Daoy (cell line): ENCODE results near the gene CTTNBP2. TPM values are rescaled to one million over a fixed set of nuclear protein-coding genes. Genes with fewer than 3 reads are reported as not detected.
A peak's percentile ranks its signal among the peaks of the same experiment; 100 is the strongest.

Source experiments
- DNase-seq: peaks from one replicate; pipeline ENCODE4 v3.0.0-alpha.2; 2015; ENCODE audit warnings: low read depth
- total RNA-seq: library from RNA; depleted of rRNA; stranded (reverse); fragments of >200 nt; shearing (Covaris generic); gene quantifications from 2 replicates; pipeline ENCODE4 v1.2.3, GENCODE V29; 2014; rRNA removed

Gene CTTNBP2, protein sequence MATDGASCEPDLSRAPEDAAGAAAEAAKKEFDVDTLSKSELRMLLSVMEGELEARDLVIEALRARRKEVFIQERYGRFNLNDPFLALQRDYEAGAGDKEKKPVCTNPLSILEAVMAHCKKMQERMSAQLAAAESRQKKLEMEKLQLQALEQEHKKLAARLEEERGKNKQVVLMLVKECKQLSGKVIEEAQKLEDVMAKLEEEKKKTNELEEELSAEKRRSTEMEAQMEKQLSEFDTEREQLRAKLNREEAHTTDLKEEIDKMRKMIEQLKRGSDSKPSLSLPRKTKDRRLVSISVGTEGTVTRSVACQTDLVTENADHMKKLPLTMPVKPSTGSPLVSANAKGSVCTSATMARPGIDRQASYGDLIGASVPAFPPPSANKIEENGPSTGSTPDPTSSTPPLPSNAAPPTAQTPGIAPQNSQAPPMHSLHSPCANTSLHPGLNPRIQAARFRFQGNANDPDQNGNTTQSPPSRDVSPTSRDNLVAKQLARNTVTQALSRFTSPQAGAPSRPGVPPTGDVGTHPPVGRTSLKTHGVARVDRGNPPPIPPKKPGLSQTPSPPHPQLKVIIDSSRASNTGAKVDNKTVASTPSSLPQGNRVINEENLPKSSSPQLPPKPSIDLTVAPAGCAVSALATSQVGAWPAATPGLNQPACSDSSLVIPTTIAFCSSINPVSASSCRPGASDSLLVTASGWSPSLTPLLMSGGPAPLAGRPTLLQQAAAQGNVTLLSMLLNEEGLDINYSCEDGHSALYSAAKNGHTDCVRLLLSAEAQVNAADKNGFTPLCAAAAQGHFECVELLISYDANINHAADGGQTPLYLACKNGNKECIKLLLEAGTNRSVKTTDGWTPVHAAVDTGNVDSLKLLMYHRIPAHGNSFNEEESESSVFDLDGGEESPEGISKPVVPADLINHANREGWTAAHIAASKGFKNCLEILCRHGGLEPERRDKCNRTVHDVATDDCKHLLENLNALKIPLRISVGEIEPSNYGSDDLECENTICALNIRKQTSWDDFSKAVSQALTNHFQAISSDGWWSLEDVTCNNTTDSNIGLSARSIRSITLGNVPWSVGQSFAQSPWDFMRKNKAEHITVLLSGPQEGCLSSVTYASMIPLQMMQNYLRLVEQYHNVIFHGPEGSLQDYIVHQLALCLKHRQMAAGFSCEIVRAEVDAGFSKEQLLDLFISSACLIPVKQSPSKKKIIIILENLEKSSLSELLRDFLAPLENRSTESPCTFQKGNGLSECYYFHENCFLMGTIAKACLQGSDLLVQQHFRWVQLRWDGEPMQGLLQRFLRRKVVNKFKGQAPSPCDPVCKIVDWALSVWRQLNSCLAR (N-terminal part only)
- total RNA-seq = 3.6 TPM in 2 replicates

DNA sequence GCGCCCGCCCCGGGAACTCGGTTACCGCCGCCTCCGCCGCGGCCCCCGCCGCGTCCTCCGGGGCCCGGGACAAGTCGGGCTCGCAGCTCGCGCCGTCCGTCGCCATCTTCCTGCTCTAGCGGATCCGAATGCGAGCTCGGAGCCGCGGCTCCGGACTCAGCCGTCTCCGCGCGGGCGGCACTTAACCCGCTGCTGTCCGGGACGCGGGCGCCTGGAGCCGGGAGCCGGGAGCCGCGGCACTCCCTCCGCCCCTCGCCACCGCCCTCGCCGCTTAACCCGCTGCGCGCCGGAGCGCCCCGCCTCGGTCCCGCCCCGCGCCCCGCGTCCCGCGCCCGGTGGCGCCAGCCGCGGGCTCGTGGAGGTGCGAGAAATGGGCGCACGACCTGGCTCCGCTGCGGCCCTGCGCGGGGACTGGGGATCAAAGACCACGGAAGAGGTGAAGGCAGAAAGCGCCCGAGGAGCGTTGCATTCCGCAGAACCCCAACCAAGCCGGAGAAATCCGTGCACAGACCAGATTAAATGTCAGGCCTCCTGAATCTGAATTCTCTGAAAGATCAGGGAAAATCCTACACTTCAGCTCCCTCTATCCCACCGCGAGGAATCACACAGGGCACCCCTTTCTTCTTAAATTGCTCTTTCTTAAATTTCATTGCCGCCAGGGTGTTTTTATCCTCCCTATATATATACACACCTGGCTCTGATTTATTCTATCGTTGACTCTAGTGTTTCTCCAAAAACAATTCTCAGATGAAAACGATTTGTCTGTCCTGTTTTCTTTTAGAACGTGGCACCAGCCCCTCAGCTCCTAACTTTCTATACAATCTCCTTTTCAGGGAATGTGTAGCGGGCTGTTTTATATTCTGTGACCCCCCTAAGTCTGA, at the start of gene CTTNBP2:
CTTNBP2 (minus strand) TSS at position 132 of the 881 bp plus-strand sequence; CDS start at position 106, 26 bp downstream.
- DNase-seq = peak; percentile 79

DNA sequence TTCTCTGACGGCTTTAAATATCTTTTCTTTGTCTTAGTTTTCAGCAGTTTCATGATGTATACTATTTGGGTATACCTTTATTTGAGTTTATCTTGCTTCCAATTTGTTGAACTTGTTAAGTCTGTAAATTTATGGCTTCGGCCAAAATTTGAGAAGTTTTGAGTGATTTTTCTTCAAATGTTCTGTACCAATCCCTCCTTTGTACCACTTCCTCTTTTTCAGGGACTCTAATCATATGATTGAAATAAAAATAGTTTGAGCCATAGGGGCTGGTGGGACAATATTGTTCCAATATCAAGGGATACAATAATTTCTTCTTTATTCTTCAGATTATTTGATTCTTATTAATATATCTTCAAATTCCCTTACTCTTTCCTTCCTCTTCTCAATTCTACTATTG, 43.1 kb upstream of the CTTNBP2 start:
- DNase-seq = no peak

DNA sequence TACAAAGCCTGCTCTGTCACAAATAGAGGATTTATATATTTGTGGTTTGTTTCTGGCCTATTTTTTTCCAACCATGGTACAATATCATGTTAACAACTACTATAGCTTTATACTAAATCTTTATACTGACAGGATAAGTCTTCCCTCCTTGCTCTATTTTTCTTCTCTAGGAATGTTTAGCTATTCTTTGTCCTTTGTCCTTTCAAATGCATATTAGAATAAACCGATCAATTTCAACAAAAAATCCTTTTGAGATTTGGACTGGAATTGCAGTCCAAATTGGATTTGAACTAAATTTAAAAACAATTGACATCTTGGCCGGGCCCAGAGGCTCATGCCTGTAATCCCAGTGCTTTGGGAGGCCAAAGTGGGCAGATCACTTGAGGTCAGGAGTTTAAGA, 39.2 kb upstream of the CTTNBP2 start:
- no peak for DNase-seq

DNA sequence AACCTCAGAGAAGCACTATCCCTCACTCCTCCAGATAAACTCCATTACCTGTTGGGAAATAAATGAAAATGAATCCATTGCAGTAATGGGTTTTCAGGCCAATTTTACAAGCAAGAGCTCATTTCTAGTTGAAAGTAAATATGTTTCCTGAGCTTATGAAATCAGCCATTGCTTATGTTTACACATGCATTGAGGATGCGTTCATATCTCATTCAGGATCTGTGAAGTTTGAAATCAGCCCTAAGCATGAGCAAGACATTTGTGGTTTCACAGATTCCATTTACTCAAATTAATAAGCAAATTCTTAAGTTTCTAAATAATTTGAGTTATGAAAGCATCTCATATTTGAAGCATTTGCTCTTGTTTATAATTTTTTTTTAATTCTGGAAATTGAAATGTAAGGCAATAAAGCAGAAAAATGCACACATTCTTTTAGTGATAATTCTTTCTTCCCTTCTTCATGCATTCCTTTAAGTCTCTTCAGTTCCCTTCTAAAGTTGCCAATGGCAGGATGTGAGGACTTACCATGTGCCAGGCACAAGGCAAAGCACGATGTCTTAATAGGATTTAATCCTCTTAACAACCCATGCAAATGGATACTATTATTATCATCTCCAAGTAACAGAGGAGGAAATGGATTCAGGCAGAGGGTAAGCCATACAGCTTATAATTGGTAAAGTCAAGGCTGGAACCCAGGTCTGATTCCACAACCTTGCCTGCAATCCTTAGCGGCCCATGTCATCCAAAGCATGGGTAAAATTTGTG, 35.0 kb upstream of the CTTNBP2 start:
- no peak for DNase-seq

DNA sequence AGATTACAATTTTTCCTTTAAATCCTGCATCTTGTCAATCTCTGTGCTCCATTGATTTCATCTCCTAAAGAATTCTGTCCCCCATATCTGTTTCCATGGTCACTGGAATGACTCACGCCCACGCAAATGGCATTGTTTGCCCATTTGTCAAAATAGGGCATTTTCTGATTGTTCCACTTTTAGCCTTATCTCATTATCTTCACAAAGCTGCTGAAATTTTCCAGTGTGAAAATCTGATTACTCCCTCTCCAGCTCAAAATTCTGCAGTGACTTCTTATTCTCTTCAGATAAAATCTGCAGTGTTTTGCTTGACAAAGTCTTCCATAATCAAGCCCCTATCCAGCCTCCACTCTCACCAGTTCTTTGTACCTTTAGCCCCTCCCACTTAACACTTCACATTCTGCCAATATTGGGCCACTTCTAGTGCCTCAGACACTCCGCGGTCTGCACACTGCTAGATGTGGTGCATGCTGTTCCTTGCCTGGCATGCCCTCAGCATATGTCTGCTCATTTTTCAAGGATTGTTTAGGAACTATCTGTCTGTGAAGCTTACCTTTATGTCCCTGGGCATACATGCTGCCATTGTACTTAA, 33.9 kb upstream of the CTTNBP2 start:
- DNase-seq = no peak

DNA sequence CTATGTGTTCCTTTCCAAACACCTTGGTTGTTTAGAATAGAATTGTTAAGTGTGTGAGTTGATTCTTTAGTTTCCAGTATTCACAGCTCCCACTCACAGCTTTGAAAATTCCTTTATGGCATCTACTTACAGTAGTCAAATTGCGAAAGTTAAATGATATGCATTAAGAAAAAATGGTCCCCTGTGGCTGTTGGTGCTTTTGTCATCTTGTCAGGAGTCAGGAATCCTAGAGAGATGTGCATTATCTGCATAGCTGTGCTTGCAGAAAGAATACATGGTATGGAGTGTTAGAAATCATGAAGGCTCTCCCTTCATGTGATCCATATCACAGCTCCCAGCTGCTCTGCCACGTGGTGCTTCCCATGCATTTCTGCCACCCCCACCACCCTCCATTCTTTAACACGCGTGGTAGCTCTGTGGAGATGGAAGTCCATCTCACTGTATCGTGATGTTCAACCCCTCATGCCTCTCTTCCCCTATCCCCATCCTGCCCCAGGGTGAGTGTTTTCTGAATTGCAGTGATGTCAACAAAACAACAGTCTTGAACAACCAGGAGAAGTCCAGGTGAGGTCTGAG, 29.2 kb upstream of the CTTNBP2 start:
- DNase-seq = no peak

DNA sequence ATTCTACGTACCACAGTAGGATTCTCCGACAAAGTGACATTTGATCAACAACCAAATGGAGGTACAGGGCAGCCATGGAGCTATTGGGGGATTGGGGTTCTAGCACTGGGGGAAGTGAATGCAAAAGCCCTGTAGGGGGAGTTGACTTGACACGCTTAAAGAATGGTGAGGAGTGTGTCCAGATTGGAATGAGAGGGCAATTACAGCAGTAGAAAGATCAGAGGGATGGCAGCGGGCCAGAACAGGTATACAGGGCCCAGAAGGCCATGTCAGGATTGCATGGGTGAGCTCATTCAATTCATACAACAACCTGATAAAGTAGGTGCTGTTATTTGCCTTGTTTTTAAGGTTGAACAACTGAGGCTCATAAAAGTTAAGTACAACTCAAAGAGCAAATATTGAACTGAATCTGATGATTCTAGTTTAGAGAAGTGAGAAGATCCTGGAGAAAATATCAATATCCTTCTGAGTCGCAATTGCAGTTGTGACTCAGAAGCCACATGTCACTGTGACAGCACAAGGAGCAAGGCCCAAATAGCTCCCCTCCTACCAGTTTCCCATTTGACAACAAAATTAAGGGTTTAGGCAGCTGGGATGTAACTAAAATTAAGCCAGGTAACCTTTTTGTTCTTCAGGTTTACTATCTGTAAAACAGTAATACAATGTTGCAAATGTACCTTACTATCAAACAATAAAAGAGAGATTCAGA, 28.0 kb upstream of the CTTNBP2 start:
- no peak for DNase-seq

DNA sequence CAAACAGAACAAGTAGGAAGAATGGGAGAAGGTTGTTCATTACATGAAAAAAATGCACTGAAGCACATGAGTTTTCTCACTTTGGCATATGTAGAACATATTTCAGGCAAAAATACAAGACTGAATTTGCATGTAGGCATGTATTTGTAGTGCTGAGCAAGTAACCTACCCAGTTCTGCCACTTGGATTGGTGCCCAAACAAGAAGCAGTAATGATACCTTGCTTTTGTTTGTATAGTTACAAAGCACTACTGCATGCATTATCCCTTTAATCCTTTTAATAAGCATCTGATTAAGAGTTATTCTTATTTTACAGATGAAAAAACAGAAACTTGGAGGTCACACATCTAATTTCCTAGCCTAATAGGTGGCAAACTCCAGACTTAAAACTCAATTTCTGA, 23.1 kb upstream of the CTTNBP2 start:
- DNase-seq = no peak

DNA sequence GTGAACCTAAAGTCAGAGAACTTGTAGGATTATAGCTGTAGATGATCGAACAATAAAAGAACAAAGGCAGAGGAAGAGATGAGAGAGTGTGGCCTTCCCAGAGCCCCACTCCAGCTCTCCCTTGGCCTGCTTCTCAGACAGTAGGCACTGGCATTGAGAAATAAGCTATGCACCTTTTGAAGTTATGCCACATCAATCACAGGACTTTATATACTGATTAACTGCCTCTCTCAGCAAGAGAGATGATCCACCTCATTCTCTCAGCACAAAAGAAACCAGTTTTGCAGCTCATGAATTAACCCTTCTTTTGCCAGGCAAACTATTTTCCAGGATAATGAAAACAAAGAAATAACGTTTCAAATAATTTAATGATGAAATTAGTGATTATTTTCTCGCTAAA, 22.0 kb upstream of the CTTNBP2 start:
- DNase-seq = no peak

DNA sequence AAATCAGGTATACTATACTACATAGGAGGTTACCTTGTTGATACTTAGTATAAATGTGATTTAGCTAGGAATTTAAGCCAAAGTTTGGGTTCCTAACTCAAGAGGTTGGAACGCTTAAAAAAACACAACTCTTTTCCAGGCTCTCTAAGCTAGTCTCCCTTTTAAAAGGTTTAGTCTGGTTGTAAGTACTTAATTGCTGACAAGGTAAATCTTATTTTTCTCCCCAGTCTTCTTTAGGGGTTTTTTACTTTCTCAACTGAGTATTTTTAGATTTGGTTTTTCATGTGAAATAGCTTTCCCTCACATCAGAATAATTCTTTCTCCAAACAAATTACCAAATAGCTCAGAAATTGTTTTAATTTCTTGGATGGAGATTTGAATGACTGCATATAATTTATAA, 20.8 kb upstream of the CTTNBP2 start:
- no peak for DNase-seq

DNA sequence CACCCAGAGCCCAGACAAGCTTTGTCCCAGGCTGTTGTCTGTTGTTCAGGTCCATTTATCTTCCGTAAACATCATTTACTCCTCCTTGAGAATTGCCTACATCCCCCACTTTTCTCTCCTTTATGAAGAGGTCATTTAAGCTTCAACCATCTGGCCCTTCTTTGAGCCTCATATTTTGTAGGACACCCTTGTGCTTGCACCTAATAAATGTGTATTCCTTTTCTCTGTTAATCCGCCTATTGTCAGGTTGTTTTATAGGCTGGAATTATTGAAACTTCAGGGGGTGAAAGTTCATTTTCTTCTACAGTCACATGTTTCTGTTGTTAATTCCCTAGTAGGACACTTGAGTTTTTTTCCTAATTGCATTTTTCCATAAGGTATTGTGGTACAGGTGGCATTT, 19.6 kb upstream of the CTTNBP2 start:
- DNase-seq = no peak

DNA sequence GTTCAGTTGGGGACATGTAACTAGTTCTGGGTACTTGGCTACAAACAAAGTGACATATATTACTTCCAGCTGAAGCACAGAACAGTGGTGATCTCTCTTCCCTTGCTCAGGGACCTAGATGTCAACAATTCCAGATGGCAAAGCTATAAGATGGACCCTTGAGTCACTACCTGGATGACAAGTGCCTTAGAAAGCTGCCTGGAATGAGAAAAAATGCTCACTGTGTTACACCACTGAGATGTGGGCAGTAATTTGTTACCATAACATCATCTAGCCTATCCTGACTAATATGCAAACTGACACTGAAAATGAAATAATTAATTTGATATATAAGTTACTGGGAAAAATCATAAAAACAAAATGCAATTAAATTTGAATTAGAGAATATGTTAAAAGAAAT, 16.4 kb upstream of the CTTNBP2 start:
- DNase-seq = no peak

DNA sequence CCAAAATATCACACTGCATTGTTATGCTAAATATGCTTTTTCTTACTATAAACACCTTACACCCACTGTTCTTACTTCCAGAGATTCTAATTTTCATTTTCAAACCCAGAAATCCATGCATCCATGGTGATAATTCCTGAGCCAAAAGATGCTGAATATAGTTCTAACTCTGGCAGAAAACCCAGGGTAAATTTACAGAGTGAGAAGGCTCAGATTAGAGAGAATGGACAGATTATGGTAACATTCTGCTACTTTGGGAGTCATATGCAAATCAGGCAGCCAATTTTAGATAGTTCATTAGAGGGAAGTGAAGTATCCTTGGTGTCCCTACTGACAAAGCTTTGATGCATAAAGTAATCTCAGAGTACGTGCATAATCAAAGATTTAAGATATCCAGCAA, 15.4 kb upstream of the CTTNBP2 start:
- DNase-seq = no peak

DNA sequence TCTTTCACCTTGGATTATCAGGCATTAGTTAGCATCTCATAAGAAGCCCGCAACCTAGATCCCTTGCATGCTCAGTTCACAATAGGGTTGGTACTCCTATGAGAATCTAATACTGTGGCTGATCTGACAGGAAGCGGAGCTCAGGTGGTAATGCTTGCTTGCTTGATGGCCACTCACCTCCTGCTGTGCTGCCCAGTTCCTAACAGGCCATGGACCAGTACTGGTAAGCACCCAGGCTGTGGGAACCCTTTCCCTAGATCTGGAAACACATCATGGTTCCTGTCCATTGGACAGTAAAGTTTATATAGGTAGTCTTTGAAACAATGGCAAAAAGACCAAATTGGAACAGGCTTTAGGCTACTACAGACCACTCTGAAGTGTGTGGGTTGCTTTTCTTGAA, 9.4 kb upstream of the CTTNBP2 start:
- DNase-seq = no peak

DNA sequence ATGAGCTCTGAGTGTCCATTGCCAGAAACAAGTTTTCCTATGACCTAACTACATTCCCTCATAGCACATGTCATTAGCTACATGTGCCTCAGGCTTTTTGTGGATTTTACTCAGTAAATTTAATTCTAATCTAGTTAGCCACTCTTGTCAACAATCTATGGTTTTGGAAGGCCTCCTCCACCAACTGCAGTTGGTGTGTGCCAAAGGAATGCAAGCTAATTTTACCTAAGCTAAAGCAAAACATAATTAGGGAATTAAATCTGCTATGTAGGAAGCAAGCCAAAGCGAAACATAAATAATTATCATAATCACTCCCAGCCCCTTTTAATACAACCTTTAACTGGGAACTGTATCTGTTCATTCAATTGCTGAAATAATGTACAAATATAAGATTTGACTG, 3.5 kb upstream of the CTTNBP2 start:
- no peak for DNase-seq

DNA sequence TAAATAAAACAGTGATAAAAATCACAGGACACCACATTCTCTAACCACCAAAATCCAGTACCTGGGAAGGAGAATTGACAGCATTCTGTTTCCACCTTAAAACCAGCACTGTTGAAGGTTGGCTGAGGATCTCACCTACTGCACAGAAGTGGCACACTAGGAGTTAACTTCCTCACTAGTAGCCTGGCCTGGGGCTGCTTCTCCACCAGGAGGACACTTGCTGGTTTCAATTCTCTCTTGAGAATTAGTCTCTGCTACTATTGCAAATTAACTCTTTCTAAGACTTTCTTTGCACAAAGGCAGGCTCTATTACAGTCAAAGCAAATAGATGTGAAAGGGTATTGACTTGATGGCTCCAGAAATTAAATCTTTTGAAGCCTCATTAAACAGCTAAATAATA, 2.3 kb upstream of the CTTNBP2 start:
- peak; percentile 17 for DNase-seq

DNA sequence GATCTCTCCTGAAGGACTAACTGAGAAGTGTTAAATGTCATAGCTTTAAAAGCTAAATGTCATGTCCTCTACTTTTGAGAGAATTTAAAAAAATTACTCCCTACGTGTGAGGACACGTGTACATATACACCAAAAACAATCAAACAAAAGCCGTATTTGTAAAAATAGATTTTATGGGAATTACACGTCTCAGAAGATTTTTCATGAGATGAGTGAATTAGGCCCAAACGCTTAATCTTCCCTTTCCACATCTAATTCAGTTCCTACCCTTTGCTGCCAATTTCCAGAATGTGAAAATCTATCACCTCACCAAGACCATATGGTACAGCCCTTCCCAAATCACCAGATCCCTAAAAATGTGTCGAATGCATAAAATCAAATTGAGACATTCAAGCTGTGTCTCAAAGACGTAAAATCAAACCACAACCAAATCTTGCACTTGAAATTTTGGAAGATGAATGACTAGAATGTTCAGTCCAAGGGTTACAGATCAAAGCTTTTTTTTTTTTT, 1.0 kb upstream of the CTTNBP2 start:
- DNase-seq = no peak

DNA sequence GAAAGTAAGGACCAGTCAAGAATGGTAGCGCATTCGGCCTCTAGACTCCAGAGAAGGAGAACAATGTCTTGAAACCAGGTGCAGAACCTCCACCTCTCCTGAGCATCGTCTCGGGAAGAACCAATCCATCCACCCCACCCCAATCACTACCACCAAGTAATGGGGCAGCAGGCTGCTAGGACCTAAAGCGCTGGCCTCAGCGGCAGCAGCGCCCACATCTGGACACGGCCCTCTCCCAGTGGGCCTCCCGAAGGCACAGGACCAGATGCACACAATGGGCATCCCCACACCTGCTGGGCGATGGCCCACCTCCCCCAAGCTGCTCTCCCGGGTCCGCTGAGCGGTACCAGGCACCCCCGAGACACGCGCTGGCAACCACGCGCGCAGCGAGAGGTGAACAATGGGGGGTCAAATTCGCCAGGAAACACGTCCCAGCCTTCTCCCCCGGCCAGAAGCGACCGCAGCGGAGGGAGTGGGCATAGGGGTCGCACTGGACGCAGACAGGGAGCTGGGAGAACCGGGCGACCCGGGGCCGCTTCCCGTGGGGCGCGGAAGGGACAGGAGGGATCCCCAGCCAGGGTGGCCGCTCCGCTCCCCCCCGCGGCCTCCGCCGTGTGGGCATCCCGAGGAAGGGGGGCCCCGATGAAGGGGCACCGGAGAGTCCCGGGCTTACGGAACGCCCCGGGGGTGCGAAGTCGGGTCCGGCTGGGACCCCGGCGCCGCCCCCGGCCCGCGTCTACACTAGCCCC, 506 bp downstream of the CTTNBP2 start:
- DNase-seq = peak; percentile 76
